CD4-positive, alpha-beta T cell treated with Interleukin-6 at 100 ng/mL for 8 hours (primary cell): ENCODE measurements around the gene SEMA5A.

Experiments used
- DNase-seq: peaks from one replicate; pipeline ENCODE4 v3.0.0-alpha.2; 2020; ENCODE audit warnings: mixed read lengths, low spot score

SEMA5A gene

DNA sequence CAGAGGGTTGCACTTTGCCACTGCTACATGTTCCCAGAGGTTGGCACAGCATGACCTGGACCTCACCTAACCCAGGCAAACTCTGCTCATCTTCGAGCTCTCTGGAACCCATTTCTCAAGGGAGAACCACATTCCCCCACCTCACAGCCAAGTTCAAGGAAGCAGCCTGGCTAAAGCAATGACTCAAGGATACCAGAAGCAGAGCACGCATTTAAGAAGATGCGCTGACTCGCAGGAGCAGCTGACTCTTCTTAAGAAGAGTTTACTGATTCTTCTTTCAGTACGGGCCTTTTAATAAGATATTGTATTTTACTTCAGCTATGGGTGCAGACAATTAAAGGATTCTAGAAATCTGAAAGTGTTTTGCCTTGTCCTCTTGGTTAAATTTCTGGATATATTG lies 4.1 kb upstream of the SEMA5A start:
- DNase-seq, result no peak

DNA sequence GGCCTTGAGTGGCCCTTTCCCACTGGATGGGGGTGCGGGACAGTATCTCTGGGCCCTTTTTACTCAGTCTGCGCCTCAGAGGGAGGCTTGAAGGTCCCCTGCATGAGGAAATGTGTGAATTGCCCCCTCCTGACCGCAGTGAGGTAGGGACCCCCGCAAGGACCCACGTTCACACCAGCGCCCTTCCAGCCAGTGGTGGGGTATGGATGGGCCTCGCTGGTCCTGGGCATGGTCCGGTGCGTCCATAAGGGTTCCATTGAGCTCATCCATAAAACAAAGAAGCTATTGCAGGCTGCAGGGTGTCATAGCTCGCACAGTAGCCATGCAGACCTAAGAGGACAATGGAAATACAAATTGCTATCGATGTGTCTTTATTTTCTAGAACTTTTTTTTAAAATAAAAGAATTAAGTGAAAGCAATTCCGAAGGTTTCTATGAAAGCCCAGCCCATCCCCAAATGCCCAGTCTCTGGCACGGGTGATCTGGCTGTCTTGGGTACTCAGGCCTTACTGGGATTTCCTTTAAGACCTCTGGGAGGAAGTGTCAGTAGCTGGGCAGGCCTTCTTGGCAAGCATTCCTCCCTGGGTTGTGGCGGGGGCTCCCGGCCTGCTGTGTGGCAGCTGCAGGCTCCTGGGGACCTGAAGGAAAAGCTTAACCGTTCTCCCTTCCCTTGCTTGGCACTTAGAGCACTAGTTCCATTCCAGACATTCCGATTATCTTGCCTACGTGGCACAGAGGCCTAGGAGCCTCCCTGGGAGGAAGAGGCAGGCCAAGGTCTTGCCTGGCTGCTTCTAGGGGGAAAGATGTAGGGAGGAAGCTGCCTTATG lies 1.5 kb upstream of the SEMA5A start:
- no peak for DNase-seq

DNA sequence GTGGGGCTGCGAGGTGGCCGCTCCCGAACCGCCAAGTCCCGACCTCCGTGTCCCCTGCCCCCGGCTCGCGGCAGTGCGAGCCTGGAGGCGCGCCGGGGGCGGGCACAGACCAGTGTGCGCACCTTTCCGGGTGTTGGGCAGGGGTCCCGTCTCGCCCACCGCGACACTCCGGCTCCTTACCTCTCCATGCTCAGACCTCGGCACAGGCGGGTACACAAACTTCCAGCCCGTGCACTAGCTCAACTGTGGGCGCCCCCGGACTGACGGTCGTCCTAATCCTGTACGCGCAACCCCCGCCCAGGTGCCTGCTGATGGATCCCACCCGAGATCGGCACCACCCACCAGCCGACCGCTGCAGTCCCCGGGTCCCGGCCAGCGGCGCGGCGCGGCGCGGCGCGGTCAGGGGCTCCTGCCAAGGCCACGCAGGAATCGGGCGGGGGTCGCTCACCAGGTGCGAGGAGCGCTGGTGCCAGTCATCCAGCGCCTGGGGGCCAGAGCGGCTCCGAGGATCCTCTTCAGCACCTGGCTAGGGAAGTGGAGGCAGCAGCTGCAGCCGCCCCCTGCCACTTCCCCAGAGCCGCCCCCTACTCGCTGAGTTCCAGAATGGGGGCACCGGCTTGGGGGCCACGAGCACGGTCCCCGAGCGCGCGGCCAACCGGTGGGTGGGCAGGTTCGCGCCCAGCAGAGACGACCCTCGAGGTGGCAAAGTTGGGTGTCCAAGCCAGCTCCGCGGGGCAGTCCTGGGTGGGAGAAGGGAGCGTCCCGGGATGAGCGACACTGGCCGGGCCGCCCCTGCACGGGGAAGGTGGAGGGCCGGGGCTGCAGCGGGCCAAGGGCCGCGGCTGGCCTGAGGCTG lies 511 bp downstream of the SEMA5A start:
- no peak for DNase-seq

DNA sequence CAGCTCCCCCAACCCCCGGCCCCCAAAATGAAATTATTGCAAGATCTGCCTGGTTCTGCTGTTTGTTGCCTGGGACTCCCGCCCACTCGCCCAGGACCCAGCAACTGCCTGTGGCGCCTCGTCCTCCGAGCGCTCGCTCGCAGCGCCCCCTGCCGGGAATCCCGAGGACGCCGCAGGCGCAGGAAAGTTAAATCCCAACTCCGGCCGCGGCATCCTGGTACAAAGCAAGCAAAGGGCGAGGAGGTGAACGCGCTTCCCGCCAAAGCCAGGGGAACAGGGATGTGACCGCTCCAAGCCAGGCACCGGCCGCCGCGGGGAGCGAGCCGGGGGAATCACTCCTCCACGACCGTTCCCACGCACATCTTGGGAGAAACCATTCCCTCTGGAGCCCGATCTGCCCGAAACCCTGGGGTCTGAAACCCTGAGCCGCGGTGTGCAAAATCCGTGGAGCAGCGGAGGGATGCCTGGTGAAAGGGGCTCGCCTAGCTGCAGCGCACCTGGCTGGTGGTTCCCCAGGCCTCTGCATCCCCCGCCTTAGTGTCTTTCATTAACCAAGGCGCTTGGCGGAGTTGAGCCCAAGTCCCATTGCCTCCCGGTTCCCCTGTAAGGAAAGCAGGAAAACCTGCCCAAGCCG lies 1.3 kb downstream of the SEMA5A start:
- DNase-seq, result no peak

DNA sequence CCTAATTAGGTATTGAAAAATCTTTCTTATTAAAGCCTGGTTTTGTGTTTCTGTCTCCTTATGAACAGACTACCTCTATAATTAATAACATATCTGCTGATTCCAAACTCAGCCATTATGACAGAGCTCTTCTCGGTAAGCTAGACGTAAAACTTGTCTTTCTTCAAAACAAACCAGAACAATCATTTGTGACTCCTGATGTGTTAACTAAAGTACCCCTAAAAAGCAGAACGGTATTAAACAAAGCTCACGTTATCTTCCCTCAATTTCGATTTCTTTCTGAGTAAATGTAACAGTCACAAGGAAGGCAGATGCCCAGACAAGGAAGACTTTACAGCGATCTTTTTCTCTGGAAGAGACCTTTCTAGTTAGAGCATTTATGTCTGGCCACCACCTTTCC lies 1.8 kb downstream of the SEMA5A start:
- no peak for DNase-seq

DNA sequence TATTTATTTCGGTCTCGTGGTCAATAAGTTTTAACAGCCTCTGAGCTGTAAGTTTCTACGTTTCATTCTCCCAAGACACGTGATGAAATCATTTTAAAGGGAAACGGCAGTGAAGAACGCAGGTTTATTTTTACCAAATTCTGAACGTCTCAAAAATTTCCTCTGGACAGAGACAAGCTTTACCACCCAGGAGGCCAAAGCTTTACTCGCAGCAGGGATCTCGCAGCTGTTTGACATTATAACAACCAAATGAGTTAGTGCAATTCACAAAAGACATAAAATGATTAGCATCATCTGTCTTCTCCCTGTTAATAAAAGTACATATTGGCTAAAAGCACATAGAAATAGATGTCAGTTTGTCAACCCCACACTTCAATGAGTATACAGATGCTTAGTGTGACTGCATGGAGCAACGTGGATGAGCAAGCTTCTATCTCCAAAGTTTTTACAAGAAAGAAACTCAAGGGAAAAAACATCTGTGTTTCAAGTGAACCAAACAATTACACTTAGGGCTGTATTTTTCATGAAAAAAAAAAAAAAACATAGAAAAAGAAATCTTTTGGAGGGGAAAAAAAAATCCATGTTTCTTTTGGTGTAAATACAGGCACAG lies 2.5 kb downstream of the SEMA5A start:
- DNase-seq, result no peak

DNA sequence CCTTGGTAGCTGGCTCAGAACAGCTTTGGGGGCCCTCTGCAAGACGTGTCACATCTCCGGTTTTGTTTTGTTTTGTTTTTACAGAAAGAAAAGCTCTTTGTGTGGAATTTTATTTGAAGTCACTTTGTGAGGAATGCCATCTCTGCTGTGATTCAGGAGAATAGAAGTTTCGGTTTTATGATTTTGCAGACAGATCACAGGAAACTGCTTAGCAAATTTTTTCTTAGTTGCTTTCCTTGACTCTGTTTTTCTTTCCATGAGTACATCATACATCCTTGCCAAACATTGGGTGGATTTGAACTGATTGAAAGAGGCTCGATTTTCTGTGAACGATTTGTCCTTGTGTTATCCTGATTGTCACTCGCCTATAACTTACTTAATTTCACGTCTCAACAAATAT lies 5.1 kb downstream of the SEMA5A start:
- DNase-seq, result no peak

DNA sequence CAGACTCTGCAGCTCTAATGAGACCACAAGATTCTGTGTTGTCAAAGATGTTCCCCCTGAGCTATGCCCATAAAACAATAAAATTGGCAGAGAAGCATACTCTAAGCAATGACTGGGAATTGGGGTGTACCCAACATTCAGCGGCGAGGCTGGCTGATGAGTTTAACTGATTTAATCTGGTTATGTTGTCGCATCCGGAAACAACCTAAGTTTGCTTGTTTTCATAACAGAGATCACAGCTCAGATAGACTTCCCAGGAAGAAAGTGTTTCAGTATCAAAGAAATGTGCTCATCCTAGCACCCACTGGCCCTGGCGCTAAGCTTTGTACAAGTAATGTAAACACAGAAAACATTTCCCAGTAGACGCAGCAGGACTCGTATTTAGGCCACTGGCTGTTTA lies 7.4 kb downstream of the SEMA5A start:
- no peak for DNase-seq

DNA sequence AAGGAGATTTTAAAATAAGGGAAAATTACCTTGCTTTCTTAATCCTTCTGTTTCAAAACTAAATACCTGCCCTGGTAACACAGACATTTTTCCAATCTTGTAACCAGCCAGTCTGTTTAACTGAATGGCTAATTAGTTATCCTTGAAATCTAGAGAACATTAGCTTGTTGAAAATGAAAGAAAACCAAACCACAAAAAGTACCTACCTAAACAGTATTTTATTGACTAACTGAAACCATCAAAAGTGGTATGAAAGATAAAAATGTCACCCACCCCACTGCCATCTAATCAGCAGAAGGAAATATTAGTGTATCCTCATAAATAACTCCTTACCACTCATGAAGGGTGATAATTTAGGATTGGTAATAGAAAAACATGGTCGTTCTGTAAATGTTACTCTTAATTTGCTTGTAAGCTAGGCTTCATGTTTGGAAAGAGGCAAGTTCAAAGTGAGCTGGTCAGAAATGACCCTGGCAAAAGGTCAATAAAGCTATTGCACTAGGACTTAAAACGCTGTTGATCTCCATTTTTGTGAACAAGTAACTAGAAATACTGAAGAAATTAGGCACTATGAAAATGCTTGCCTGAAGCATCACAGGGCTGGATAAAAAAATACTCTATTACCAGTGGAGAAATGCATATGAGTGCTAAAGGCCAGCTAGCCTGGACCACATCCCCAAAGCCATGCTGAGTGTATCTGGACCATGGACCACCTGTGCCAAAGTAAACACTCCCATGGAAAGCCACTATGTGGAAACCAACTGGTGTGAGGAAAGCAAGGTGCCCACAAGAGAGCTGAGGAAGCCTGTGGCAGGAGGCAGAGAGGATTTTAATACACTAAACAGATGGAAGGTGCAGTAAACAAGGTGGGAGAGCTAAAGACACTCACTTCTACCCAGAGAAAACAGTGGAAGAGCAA lies 8.4 kb downstream of the SEMA5A start:
- DNase-seq, result no peak

DNA sequence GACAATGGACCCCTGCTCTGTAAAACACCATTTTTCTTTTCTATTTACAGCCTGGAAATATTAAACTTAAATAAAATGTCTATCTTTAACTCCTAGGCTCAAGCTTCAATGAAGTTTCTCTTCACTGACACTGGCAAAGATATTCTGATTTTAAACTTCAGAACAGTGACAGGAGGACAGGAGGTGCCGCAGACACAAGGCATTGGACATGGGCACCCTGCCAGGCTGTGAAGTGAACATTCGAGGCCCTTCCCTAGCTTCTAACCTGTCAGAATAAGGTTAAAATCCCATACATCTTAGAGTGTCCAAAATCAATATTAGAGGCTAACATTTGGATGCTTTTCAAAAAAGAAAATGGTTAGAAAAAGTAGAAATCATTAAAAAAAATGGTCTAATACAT lies 9.2 kb downstream of the SEMA5A start:
- no peak for DNase-seq

DNA sequence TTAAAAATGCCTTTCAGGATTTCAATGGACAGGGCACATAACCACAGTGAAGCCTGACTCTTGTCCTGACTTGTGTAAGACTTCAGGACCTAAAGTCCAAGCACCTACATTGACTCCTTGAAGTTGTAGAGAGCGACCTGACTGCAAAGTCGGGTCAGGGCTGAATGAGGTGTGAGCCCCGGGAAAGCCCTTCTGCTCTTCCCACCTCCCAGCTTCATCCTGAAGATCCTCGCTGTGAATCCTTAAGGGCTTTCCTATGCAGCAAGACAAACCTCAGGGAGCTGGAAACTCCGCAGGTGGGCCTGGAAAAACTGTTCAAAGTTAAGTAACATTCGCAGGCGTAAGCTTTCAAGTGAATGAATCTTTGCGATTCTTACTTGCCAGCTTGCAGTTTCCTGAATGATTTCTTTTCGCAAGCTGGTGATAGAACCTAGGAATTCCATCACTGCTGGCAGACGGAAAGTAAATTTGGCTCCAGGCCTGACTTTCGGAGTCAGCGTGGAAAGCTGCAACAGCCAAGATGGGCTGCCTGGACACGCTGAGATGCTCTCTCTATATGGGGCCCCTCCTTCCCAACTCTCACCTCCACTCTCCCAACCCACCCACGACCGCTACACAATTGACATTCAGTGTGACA lies 10.9 kb downstream of the SEMA5A start:
- DNase-seq, result no peak

DNA sequence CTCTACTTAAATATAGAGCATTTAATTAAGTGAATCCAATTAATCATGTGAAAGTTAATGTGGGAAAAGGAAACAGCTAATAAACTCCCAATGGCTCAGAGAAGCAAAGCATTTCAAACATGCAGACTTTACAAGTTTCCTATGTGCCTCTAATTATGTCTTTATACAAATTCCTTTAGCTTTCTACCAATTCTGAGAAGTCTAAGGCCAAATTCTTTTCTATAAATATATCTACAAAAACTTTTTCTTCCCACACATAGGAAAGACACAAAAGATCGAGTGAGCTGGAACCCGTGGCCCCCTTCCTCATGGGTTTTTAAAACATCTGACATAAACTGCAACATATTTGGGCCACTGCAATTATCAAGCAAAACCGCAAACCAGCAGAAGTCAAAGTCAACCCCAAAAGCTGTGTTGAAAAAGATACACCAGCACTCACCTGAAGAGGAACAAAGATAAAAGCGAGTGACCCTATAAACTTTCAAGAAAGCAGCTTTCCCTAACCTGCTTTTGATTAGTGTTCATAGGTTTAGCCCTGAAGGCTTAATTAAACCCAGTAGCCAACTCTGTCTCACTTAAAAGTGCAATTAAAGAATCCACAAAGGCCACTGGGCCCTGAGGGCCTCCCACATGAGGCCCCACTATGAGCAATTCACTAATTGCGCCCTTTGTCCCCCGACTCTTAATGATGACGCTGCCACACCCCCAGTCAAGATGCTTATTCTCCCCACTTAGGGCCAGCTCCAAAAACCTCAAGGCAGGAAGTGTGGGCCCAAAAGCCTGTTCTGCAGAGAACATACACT lies 12.1 kb downstream of the SEMA5A start:
- DNase-seq, result no peak

DNA sequence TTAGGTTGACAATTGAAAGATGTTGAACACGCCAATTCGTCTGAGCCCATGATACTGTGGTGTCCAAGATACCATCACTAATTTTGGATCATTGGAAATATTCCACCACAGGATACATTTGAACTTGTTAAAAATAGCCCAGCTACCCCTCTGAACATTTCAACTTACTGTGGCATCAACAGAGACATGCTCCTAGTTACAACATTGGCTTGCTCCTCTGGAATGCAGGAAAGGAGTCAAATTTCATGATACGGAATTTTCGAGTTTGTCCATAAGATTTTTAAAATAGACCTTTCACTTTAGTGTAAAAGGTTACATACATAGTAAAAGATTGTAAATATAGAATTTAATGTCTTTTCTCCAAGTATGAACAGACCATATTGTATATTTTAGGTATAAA lies 12.8 kb downstream of the SEMA5A start:
- DNase-seq, result no peak

DNA sequence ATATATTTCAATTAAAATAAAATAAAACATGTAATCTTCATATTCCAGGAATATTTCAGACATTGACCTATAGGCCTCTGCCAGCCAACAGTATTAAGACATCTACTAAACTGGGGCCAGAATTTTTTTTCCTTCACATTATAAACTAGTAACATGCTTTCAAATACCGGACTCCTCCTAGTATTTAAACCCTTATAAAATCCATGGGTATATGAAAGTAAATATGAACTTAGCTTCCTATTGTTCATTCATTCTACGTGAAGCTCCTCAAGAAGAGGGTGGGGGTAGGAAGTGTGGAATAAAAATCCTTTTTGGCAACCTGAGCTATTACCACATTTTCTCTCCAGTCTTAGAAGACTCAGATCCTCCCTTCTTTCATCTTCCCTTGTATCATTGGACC lies 16.4 kb downstream of the SEMA5A start:
- no peak for DNase-seq

DNA sequence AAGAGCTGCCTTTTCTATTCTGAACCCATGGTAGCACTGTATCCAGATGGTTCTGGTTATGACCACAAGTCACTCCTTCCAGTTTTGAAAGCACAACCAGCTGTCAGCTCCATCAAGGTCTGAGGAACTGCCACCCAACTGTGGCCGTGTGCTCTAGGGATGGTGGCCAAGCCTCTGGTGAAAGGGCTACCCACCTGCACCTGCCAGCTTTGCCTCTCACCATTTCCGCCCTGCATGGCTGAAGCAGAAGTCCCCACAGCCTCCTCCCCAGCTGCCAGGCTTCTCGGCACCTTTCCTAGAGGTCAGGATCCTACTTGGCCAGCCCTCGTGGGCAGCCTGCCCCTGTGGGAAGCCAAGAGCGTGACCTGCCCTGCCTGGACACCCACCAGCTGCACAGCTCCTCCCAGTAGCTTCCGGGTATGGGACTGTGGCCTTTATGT lies 16.8 kb downstream of the SEMA5A start:
- no peak for DNase-seq

DNA sequence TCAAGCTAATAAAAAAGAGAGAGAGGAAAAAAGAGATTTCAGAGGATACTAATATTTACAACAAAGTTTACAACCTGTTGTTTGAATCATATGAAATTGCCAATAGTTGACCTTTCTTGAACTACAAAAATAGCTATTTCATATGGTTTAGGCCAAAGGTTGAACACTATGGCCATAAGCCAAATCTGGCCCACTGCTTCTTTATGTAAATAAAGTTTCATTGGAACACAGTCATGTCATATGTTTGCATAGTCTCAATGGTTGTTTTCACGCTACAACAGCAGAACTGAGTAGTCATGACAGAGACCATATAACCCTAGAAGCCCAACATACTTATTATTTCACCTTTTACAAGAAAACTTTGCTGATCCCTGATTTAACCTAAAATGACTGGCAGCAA lies 20.9 kb downstream of the SEMA5A start:
- no peak for DNase-seq

DNA sequence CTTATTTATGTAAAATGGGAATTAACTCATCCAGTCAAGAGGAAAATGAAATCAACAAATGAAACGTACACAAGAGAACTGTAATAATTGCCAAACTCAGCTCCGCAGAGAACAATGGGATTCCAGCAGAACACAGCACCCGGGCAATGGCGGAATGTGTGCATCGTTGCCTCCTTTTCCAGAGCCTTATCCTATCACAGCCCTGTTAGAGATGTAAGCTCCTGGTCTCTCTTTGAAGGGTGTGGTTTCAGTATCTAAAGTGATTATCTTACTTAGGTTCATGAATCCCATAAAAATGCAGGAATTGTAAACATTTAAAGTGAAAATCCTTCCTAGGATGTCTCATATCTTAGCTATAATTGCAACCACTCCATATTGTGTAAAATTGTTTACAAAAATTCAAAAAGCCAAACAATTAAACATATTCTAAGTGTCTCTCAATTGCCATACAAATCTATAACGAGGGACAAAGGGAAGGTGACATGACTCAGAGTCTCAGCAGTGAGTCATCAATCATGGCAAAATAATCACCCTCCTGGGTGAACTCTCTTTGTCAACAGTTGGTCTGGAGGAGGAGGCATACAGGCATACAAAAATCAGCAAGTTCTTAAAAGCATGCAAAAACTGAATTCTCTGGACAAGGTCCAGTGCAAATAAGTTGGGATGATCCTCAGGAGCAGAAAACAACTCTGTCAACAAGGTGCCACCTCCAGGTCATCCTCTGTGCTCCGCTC lies 22.6 kb downstream of the SEMA5A start:
- DNase-seq, result no peak

DNA sequence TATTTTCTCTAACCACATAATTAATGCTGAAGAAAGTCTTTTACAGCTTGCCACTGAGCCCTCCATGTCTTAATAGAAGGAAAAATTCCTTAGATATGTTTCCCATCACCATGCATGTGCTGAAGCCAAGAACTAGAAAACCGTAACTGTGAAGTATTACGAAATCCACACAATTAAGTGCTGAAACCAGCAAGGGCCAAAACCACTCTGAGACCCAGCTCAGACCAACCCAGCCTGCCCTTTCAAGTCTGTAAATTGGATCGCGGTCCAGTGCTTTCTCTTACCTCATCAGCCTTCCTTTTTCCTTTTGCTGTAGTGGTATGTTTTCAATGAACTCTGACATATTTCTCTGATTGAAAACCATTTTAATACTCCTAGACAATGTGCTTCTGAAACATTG lies 26.3 kb downstream of the SEMA5A start:
- no peak for DNase-seq

DNA sequence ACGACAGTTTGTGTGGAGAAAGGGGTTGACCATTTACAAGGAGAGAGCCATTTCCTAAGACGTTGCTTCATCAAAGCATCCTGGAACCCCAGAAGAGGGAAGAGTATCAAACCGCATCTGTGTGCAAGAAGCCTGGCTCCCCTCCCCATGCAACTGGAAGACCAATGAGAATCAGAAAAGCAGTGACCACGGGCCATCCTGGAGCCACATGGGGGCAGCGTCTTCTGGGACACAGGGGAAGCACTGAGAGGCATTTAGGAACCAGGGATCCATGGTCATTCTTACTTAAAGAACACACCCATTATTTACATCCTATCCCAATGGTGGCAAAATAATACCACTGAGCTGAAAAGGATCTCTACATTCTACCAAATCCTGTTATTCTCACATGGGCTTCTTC lies 29.3 kb downstream of the SEMA5A start:
- DNase-seq, result no peak
